A673 (cell line): ENCODE results near the gene NEU4. TPM values are rescaled to one million over a fixed set of nuclear protein-coding genes. Genes with fewer than 3 reads are reported as not detected.
A peak's percentile ranks its signal among the peaks of the same experiment; 100 is the strongest.

ENCODE experiments used
- BruUV-seq: library from RNA; stranded (reverse); fragments of 400-500 nt; replicated peaks from 2 replicates; lab custom pipeline; 2021; lab: Mats Ljungman, UMichigan
- CTCF ChIA-PET: fragments of 300-600 bp; sonication (Branson Sonifier 250); formaldehyde crosslinking; loops from one replicate; lab custom pipeline; 2022; ENCODE audit warnings: antibody characterized with exemption; lab: Charles Lee
- POLR2A ChIA-PET: fragments of 300-600 bp; sonication (Branson Sonifier 250); formaldehyde crosslinking; loops from one replicate; lab custom pipeline; 2022; ENCODE audit warnings: antibody characterized with exemption; ENCODE audit not compliant: low non-redundant PET; lab: Charles Lee
- DNase-seq: peaks from one replicate; pipeline ENCODE4 v3.0.0-alpha.2; 2015; ENCODE audit warnings: low spot score
- H3K27ac ChIP-seq: fragments of 200-600 bp; sonication (generic); 2 replicates; pipeline ENCODE4 v1.5.1; 2016; ENCODE audit warnings: mixed run types, low read depth, mild to moderate bottlenecking, mixed read lengths, antibody characterized with exemption, low read length; ENCODE audit not compliant: poor library complexity, severe bottlenecking
- H3K27me3 ChIP-seq: fragments of 200-600 bp; sonication (generic); replicated peaks from 2 replicates; pipeline ENCODE4 v1.6.1; 2017; ENCODE audit warnings: mixed run types, low read depth, mild to moderate bottlenecking, mixed read lengths, antibody characterized with exemption, low read length; ENCODE audit not compliant: insufficient read depth, poor library complexity
- H3K36me3 ChIP-seq: fragments of 200-600 bp; sonication (generic); 2 replicates; pipeline ENCODE4 v1.6.1; 2016; ENCODE audit warnings: mixed run types, mild to moderate bottlenecking, mixed read lengths, antibody characterized with exemption, low read length; ENCODE audit not compliant: insufficient read depth, poor library complexity, severe bottlenecking
- H3K4me1 ChIP-seq: fragments of 200-600 bp; sonication (generic); 2 replicates; pipeline ENCODE4 v1.6.1; 2017; ENCODE audit warnings: mixed run types, mild to moderate bottlenecking, mixed read lengths, antibody characterized with exemption, low read length; ENCODE audit not compliant: insufficient read depth, poor library complexity, severe bottlenecking
- H3K4me3 ChIP-seq: fragments of 200-600 bp; sonication (generic); 2 replicates; pipeline ENCODE4 v1.5.1; 2016; ENCODE audit warnings: low read depth, mixed run types, mild to moderate bottlenecking, mixed read lengths, low read length; ENCODE audit not compliant: poor library complexity, severe bottlenecking
- H3K9me3 ChIP-seq: fragments of 200-600 bp; sonication (generic); 2 replicates; pipeline ENCODE4 v1.6.1; 2016; ENCODE audit warnings: mixed run types, low read depth, mild to moderate bottlenecking, mixed read lengths, antibody characterized with exemption, low read length; ENCODE audit not compliant: poor library complexity, severe bottlenecking
- EZH2 ChIP-seq: fragments of 200-600 bp; sonication (generic); IDR thresholded peaks from 2 replicates; pipeline ENCODE4 v1.6.1; 2017; ENCODE audit warnings: borderline replicate concordance, low read depth, mild to moderate bottlenecking, mixed read lengths, antibody characterized with exemption, low read length; ENCODE audit not compliant: poor library complexity, severe bottlenecking
- intact Hi-C: fragments of 100-400 bp; cut with micrococcal nuclease; formaldehyde crosslinking; loops from one replicate; pipeline ENCODE4 v1.10.0; 2022; ENCODE audit not compliant: unreplicated experiment
- total RNA-seq: library from RNA; stranded (reverse); gene quantifications from 2 replicates; pipeline ENCODE4 v1.2.3, GENCODE V29; 2021
- TF ChIP-seq, protein P1 (sequence below): fragments of 300-800, 200-600 bp; sonication (generic); conservative IDR thresholded peaks from 2 replicates; pipeline ENCODE4 v1.5.1; 2017; ENCODE audit warnings: low read depth, mild to moderate bottlenecking, antibody characterized with exemption, low read length, moderate library complexity, mixed read lengths

NEU4 gene
- total RNA-seq, 1 experiment from 2014 or later: 48.4 TPM

DNA sequence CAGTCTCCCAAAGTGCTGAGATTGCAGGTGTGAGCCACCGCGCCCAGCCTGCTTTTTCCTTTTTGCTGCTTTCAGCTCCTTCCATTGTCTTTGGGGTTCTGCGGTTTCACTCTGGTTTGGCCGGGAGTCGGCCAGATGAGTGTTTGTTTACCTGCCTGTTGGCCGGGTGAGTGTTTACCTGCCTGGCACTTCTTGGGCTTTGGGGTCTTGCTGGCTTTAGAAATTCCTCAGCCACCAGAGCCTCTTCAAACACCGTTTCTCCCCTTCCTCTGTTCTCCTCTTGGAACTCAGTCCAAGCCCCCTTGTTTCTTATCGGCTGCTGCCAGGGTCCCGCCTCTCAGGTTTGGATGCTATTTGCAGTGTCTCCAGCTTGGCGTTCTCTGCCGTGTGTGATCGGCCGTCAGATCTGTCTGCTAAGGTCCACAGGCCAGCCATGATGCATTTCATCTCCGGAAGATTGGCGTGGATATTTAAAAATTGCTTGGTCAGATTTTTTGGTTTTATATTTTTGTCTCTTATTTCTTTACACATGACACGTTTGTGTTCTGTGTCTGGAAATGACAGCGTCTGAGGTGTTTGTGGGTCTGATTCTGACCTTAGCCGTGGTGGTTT lies 46.6 kb upstream of the NEU4 start:
- ChIA-PET CTCF (interaction anchor here (0.6 kb wide), 1 partner anchor 45 kb away, joined by 5 read pairs; no protein-coding TSS in a partner anchor), POLR2A (no interaction called here)
- Histone ChIP-seq H3K4me3 (no peak overlapping the region), H3K36me3 (peaks cover 27% of the 10 kb centered on the region), H3K27me3 (no peaks in the 10 kb centered on the region), H3K9me3 (no peaks in the 10 kb centered on the region), H3K27ac (no peak overlapping the region), H3K4me1 (no peaks in the 10 kb centered on the region)
- intact Hi-C loops: no loop called here
- no TSS peak for BruUV-seq
- TF ChIP-seq EZH2: no peak
- TF ChIP-seq, protein P1, sequence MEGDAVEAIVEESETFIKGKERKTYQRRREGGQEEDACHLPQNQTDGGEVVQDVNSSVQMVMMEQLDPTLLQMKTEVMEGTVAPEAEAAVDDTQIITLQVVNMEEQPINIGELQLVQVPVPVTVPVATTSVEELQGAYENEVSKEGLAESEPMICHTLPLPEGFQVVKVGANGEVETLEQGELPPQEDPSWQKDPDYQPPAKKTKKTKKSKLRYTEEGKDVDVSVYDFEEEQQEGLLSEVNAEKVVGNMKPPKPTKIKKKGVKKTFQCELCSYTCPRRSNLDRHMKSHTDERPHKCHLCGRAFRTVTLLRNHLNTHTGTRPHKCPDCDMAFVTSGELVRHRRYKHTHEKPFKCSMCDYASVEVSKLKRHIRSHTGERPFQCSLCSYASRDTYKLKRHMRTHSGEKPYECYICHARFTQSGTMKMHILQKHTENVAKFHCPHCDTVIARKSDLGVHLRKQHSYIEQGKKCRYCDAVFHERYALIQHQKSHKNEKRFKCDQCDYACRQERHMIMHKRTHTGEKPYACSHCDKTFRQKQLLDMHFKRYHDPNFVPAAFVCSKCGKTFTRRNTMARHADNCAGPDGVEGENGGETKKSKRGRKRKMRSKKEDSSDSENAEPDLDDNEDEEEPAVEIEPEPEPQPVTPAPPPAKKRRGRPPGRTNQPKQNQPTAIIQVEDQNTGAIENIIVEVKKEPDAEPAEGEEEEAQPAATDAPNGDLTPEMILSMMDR: no peak
- no peak for DNase-seq

DNA sequence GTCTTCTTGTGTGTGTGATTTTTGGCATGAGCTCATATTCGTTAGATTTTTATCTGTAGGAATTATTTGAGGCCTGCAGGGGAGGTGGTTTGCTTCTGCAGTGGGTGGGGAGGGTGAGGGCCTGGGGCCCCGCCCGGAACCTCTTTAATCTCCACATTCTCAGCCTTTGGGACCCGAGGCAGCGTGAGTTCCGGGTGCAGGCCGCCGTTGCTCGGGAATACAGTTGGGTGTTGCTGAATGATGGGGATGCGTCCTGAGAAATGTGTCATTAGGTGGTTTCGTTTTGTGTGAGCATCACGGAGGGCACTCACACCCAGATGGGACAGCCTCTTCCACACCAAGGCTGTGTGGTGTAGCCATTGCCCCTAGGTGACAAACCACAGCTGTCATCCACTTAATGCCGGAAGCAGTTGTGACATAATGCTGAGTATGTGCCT lies 46.0 kb upstream of the NEU4 start:
- H3K27ac ChIP-seq: no peak overlapping the region
- no peak overlapping the region for H3K4me3 ChIP-seq
- intact Hi-C loops: no loop called here
- DNase-seq: no peak
- ChIA-PET CTCF (interaction anchor here (0.6 kb wide), 1 partner anchor 45 kb away, joined by 5 read pairs; no protein-coding TSS in a partner anchor), POLR2A (no interaction called here)
- TF ChIP-seq, protein P1: no peak
- no peak for TF ChIP-seq EZH2
- H3K9me3 ChIP-seq: no peaks in the 10 kb centered on the region
- H3K27me3 ChIP-seq: no peaks in the 10 kb centered on the region
- peaks cover 27% of the 10 kb centered on the region for H3K36me3 ChIP-seq
- no TSS peak for BruUV-seq
- no peaks in the 10 kb centered on the region for H3K4me1 ChIP-seq

DNA sequence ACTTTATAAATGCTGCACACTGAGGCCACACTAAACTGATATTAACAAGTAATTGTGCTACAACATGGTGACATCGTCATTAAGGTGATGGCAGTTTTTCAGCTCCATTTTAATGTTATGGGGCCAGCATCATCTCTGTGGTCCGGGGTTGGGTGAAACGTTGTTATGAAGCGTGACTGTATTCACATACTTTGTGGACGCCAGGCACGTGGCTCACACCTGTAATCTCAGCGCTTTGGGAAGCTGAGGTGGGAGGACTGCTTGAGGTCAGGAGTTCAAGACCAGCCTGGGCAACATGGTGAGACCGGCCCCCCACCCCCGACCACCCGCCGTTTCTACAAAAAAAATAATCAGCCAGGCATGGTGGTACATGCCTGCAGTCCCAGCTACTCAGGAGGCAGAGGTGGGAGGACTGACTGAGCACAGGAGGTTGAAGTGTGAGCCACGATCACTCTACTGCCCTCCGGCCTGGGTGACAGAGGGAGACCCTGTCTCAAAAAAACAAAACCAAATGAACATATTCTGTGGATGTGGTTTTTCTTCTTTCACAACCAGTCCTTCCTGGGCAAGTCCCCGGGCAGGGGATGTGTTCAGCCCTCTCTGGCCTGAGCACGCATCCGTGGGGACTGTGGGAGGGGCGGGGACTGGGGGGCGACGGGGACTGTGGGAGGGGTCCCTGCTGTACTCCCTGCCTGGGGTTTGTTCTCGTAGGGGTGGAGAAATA lies 45.3 kb upstream of the NEU4 start:
- Histone ChIP-seq H3K36me3 (peaks cover 23% of the 10 kb centered on the region), H3K9me3 (no peaks in the 10 kb centered on the region), H3K27ac (peak overlapping the region; percentile 30), H3K27me3 (no peaks in the 10 kb centered on the region), H3K4me1 (no peaks in the 10 kb centered on the region), H3K4me3 (no peak overlapping the region)
- TF ChIP-seq, protein P1: no peak
- POLR2A ChIA-PET: no interaction called here
- intact Hi-C loops: no loop called here
- no TSS peak for BruUV-seq
- CTCF ChIA-PET: no interaction called here
- DNase-seq: no peak
